MCF 10A (cell line): ENCODE data around the gene LDHD. TPM values are rescaled to one million over a fixed set of nuclear protein-coding genes. Genes with fewer than 3 reads are reported as not detected.

Experiments
- BruUV-seq: library from RNA; stranded (reverse); fragments of 400-500 nt; replicated peaks from 2 replicates; lab custom pipeline; 2021; lab: Mats Ljungman, UMichigan
- CTCF ChIA-PET: fragments of 300-600 bp; sonication (Branson Sonifier 250); formaldehyde crosslinking; extraction: SDS; loops from one replicate; lab custom pipeline; 2021; ENCODE audit warnings: antibody characterized with exemption, inconsistent platforms; lab: Yijun Ruan, JAX
- POLR2A ChIA-PET: fragments of 300-600, 350-650 bp; sonication (Branson Sonifier 250); formaldehyde crosslinking; extraction: SDS; loops from one replicate; lab custom pipeline; 2020; ENCODE audit warnings: antibody characterized with exemption, inconsistent platforms; lab: Yijun Ruan, JAX
- DNase-seq: peaks from one replicate; pipeline ENCODE4 v3.0.0-alpha.2; 2018; ENCODE audit not compliant: unreplicated experiment
- H3K27ac Mint-ChIP-seq: one replicate; pipeline ENCODE4 v1.8.0; 2022; ENCODE audit warnings: mild to moderate bottlenecking, low read depth, mixed read lengths; ENCODE audit not compliant: unreplicated experiment
- H3K27me3 Mint-ChIP-seq: one replicate; pipeline ENCODE4 v1.8.0; 2022; ENCODE audit warnings: mixed read lengths; ENCODE audit not compliant: insufficient read depth, unreplicated experiment
- H3K36me3 Mint-ChIP-seq: one replicate; pipeline ENCODE4 v1.8.0; 2022; ENCODE audit warnings: mild to moderate bottlenecking, moderate library complexity, mixed read lengths; ENCODE audit not compliant: insufficient read depth, unreplicated experiment
- H3K4me1 Mint-ChIP-seq: one replicate; pipeline ENCODE4 v1.8.0; 2022; ENCODE audit warnings: mixed read lengths; ENCODE audit not compliant: insufficient read depth, unreplicated experiment
- H3K4me3 Mint-ChIP-seq: one replicate; pipeline ENCODE4 v1.8.0; 2022; ENCODE audit warnings: mild to moderate bottlenecking, moderate library complexity, mixed read lengths; ENCODE audit not compliant: unreplicated experiment
- H3K9me3 Mint-ChIP-seq: one replicate; pipeline ENCODE4 v1.8.0; 2022; ENCODE audit warnings: mixed read lengths; ENCODE audit not compliant: unreplicated experiment
- intact Hi-C: fragments of 100-400 bp; cut with micrococcal nuclease; formaldehyde crosslinking; loops from 2 replicates; pipeline ENCODE4 v1.14.1; 2022
- total RNA-seq: library from RNA; stranded (reverse); gene quantifications from 2 replicates; pipeline ENCODE4 v1.2.3, GENCODE V29; 2022
- TF ChIP-seq, protein P1 (sequence below): fragments of 200-600 bp; IDR thresholded peaks from one replicate; pipeline ENCODE4 v1.8.0; 2022; ENCODE audit warnings: antibody characterized with exemption, mild to moderate bottlenecking; ENCODE audit not compliant: unreplicated experiment

Gene LDHD
- total RNA-seq, 1 experiment from 2014 or later: 0.30 TPM

DNA sequence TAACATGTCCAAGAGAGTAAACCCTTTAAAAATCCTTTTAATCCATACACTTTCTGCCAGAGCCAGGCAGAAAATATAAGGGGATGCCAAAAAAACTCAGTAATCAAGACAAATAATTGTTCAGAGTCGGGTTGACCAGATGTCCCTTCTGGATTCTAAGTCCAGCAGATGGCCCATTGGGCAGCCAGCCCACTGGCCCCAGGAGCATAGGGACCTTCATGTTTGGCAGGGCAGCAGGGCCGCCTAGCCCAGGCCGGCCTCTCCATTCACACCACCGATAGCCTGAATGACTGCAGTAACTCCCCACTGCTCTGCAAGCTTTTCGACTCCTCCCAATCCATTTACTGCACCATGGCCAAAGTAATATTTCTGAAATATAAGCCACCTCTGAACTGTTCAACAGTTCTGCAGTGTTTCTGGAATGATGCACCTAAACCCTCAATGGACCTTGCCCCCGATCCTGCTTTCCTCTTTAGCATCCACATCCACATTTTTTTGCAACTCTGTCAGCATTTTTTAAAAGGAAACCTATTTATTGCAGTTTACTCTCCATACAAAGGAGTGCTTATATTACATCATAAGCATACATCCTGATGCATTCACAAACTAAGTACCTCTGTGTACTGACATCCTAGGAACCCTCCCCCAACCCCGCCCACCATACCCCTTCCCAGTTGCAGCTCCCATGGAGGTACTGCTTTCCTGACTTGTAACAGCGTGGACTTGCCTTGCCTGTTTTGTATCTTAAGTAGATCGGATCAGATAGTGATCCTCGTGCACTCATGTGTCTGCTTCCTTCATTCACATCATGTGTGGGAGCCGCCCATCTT lies 46.4 kb downstream of the LDHD start:
- H3K9me3 Mint-ChIP-seq: no peaks in the 10 kb centered on the region
- TF ChIP-seq, protein P1, sequence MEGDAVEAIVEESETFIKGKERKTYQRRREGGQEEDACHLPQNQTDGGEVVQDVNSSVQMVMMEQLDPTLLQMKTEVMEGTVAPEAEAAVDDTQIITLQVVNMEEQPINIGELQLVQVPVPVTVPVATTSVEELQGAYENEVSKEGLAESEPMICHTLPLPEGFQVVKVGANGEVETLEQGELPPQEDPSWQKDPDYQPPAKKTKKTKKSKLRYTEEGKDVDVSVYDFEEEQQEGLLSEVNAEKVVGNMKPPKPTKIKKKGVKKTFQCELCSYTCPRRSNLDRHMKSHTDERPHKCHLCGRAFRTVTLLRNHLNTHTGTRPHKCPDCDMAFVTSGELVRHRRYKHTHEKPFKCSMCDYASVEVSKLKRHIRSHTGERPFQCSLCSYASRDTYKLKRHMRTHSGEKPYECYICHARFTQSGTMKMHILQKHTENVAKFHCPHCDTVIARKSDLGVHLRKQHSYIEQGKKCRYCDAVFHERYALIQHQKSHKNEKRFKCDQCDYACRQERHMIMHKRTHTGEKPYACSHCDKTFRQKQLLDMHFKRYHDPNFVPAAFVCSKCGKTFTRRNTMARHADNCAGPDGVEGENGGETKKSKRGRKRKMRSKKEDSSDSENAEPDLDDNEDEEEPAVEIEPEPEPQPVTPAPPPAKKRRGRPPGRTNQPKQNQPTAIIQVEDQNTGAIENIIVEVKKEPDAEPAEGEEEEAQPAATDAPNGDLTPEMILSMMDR: no peak
- H3K4me1 Mint-ChIP-seq: no peaks in the 10 kb centered on the region
- POLR2A ChIA-PET: no interaction called here
- no peak overlapping the region for H3K27ac Mint-ChIP-seq
- no peaks in the 10 kb centered on the region for H3K27me3 Mint-ChIP-seq
- intact Hi-C loops: no loop called here
- BruUV-seq: no TSS peak
- CTCF ChIA-PET: interaction anchor here (0.6 kb wide), 1 partner anchor 251 kb away, joined by 3 read pairs; no protein-coding TSS in a partner anchor
- DNase-seq: no peak
- H3K36me3 Mint-ChIP-seq: no peaks in the 10 kb centered on the region
- no peak overlapping the region for H3K4me3 Mint-ChIP-seq

DNA sequence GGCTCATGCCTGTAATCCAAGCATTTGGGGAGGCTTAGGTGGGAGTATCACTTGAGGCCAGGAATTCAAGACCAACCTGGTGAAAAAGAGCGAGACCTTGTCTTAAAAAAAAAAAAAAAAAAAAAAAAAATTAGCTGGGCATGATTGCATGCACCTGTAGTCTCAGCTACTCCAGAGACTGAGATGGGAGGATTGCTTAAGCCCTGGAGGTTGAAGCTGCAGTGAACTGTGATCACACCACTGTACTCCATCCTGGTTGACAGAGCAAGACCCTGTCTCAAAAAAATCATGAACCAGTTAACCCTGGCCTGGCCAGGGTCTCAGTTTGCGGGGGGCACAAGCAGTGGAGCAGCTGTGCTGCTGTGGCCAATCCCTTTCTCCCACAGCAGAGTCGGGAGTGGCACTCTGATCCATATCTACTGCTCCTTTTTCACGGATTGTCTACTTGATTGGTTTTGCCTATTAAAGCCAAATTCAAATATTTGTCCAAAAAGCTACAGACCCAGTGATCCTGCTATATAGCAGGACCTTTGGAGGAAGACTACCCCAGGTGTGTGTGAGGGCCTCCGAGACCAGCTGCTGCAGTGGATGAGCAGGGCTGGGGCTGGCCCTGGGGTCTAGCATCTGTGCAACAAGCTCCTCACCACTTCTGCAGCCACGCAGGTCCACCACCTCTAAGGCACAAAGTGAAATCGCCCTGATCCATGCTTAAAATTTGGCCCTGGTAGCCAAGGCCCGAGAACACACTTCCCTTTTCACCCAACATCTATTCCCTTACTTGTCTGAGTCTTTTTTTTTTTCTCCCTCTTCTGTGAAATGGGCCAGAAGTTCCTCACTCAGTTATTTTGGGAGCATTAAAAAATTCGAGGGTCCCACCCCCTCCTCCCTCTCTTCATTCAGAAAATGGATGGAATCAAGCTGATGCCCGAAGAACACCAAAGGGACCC lies 48.2 kb downstream of the LDHD start:
- no peak overlapping the region for H3K4me3 Mint-ChIP-seq
- no peaks in the 10 kb centered on the region for H3K27me3 Mint-ChIP-seq
- no peaks in the 10 kb centered on the region for H3K36me3 Mint-ChIP-seq
- CTCF ChIA-PET: interaction anchor here (0.9 kb wide), 1 partner anchor 49 kb away, joined by 5 read pairs; no protein-coding TSS in a partner anchor
- POLR2A ChIA-PET: interaction anchor here (0.9 kb wide), 1 partner anchor 57 kb away, joined by 4 read pairs; no protein-coding TSS in a partner anchor
- H3K9me3 Mint-ChIP-seq: no peaks in the 10 kb centered on the region
- no TSS peak for BruUV-seq
- intact Hi-C loops: no loop called here
- no peaks in the 10 kb centered on the region for H3K4me1 Mint-ChIP-seq
- H3K27ac Mint-ChIP-seq: no peak overlapping the region
- DNase-seq: no peak
- TF ChIP-seq, protein P1: no peak

- POLR2A ChIA-PET: no interaction called here
- TF ChIP-seq, protein P1: no peak
- H3K27ac Mint-ChIP-seq: no peak overlapping the region
- no peaks in the 10 kb centered on the region for H3K36me3 Mint-ChIP-seq
- CTCF ChIA-PET: no interaction called here
- BruUV-seq: no TSS peak
- H3K4me3 Mint-ChIP-seq: no peak overlapping the region
- H3K9me3 Mint-ChIP-seq: no peaks in the 10 kb centered on the region
- intact Hi-C loops: no loop called here
- H3K4me1 Mint-ChIP-seq: no peaks in the 10 kb centered on the region
- no peak for DNase-seq
- no peaks in the 10 kb centered on the region for H3K27me3 Mint-ChIP-seq
Observed at GRCh38 chr16:75066861-75067447, 49.6 kb downstream of the LDHD start.
